Liver (tissue), 9 donors: ENCODE data around the gene TFAP2A. TPM values are rescaled to one million over a fixed set of nuclear protein-coding genes. Genes with fewer than 3 reads are reported as not detected.

Experiments
- DNase-seq: peaks from one replicate; pipeline ENCODE4 v3.0.0-alpha.2; 2017; ENCODE audit warnings: low spot score
- H3K27ac ChIP-seq, 2 donors: one replicate each; pipeline ENCODE4 v1.7.0; 2013; ENCODE audit warnings: inconsistent platforms in 2 of 2, low read length in 2 of 2, control low read depth in 1 of 2, low read depth in 1 of 2, mild to moderate bottlenecking in 1 of 2
- H3K27me3 ChIP-seq, 4 donors: one replicate each; pipeline versions ENCODE4 v1.6.1 to v1.7.0; 2013; ENCODE audit warnings: low read length in 3 of 4, inconsistent platforms in 1 of 4, mild to moderate bottlenecking in 1 of 4, moderate library complexity in 1 of 4; ENCODE audit not compliant: control insufficient read depth in 4 of 4, insufficient read depth in 4 of 4
- H3K36me3 ChIP-seq, 4 donors: one replicate each; pipeline versions ENCODE4 v1.6.1 to v1.7.0; 2013; ENCODE audit warnings: low read length in 3 of 4, mild to moderate bottlenecking in 3 of 4, low read depth in 1 of 4, moderate library complexity in 1 of 4; ENCODE audit not compliant: control insufficient read depth in 4 of 4, insufficient read depth in 3 of 4
- H3K4me1 ChIP-seq, 4 donors: one replicate each; pipeline versions ENCODE4 v1.6.1 to v1.7.0; 2013; ENCODE audit warnings: low read length in 3 of 4, mild to moderate bottlenecking in 3 of 4, moderate library complexity in 1 of 4; ENCODE audit not compliant: control insufficient read depth in 4 of 4, insufficient read depth in 4 of 4
- H3K4me3 ChIP-seq, 3 donors: one replicate each; pipeline versions ENCODE4 v1.6.1 to v1.7.0; 2013; ENCODE audit warnings: low read length in 3 of 3, control low read depth in 1 of 3, low read depth in 1 of 3, mild to moderate bottlenecking in 1 of 3
- H3K9ac ChIP-seq, 2 donors: one replicate each; pipeline ENCODE4 v1.7.0; 2013; ENCODE audit warnings: low read length in 2 of 2, mild to moderate bottlenecking in 2 of 2, moderate library complexity in 2 of 2, control low read depth in 1 of 2, low read depth in 1 of 2
- H3K9me3 ChIP-seq, 4 donors: one replicate each; pipeline versions ENCODE4 v1.6.1 to v1.7.0; 2013; ENCODE audit warnings: low read length in 3 of 4; ENCODE audit not compliant: control insufficient read depth in 4 of 4
- EGR1 ChIP-seq, 2 donors: IDR thresholded peaks; 2 replicates each; pipeline ENCODE4 v1.6.1; 2016 to 2018; ENCODE audit warnings: antibody characterized with exemption in 2 of 2, low read depth in 2 of 2
- FOXA1 ChIP-seq: IDR thresholded peaks from 2 replicates; pipeline ENCODE4 v1.6.1; 2016; ENCODE audit warnings: antibody characterized with exemption
- FOXA2 ChIP-seq: IDR thresholded peaks from 2 replicates; pipeline ENCODE4 v1.6.1; 2016; ENCODE audit warnings: antibody characterized with exemption
- GABPA ChIP-seq, 2 donors: IDR thresholded peaks in 1 of 2; conservative IDR thresholded peaks in 1 of 2; 2 replicates each; pipeline ENCODE4 v1.6.1; 2016; ENCODE audit warnings: antibody characterized with exemption in 2 of 2, mild to moderate bottlenecking in 1 of 2, moderate library complexity in 1 of 2
- HNF4A ChIP-seq, 2 donors: conservative IDR thresholded peaks; 2 replicates each; pipeline ENCODE4 v1.6.1; 2016; ENCODE audit warnings: antibody characterized with exemption in 2 of 2, mild to moderate bottlenecking in 2 of 2
- JUND ChIP-seq, 2 donors: IDR thresholded peaks; 2 replicates each; pipeline ENCODE4 v1.6.1; 2016; ENCODE audit warnings: antibody characterized with exemption in 2 of 2
- RAD21 ChIP-seq, 2 donors: IDR thresholded peaks; 2 replicates each; pipeline ENCODE4 v1.6.1; 2016; ENCODE audit warnings: antibody characterized with exemption in 2 of 2, mild to moderate bottlenecking in 2 of 2
- RXRA ChIP-seq, 2 donors: IDR thresholded peaks; 2 replicates each; pipeline ENCODE4 v1.6.1; 2017 to 2018; ENCODE audit warnings: antibody characterized with exemption in 2 of 2, mild to moderate bottlenecking in 1 of 2
- SP1 ChIP-seq: IDR thresholded peaks from 2 replicates; pipeline ENCODE4 v1.6.1; 2018; ENCODE audit warnings: antibody characterized with exemption, mild to moderate bottlenecking
- TAF1 ChIP-seq: conservative IDR thresholded peaks from 2 replicates; pipeline ENCODE4 v1.6.1; 2016; ENCODE audit warnings: antibody characterized with exemption, mild to moderate bottlenecking
- YY1 ChIP-seq: IDR thresholded peaks from 2 replicates; pipeline ENCODE4 v1.6.1; 2016; ENCODE audit warnings: antibody characterized with exemption, mild to moderate bottlenecking
- WGBS: extraction: QIAGEN DNeasy Blood & Tissue Kit; methylation state at CpG from one replicate; pipeline ENCODE4 v1.1.7; 2013; 5-methylcytosine and 5-hydroxymethylcytosine counted together
- polyA plus RNA-seq, 2 donors: library from polyadenylated mRNA; stranded (reverse) in 1 of 2; unstranded in 1 of 2; fragments of 200-250 nt in 1 of 2; fragments of >200 nt in 1 of 2; fragmentation: Nextera tagmentation in 1 of 2; extraction: Ambion mirVana in 1 of 2; gene quantifications; one replicate each; pipeline versions ENCODE4 v1.2.1 to v1.2.3, GENCODE V29; 2013 to 2015
- total RNA-seq, 2 donors: library from RNA; depleted of rRNA; stranded (reverse); fragments of >200 nt; gene quantifications; one replicate each; pipeline ENCODE4 v1.2.3, GENCODE V29; 2014
- TF ChIP-seq, protein P1 (sequence below): IDR thresholded peaks from 2 replicates; pipeline ENCODE4 v1.6.1; 2016; ENCODE audit warnings: antibody characterized with exemption
- TF ChIP-seq, protein P2 (sequence below): IDR thresholded peaks from 2 replicates; pipeline ENCODE4 v1.6.1; 2016; ENCODE audit warnings: antibody characterized with exemption
- TF ChIP-seq, protein P3 (sequence below): fragments of 150-350 bp; IDR thresholded peaks from 2 replicates; pipeline ENCODE4 v1.5.1; 2017; ENCODE audit warnings: improper control_type of control experiment, low read depth, low read length; ENCODE audit not compliant: missing input control
- TF ChIP-seq, protein P4 (sequence below): IDR thresholded peaks from 2 replicates; pipeline ENCODE4 v1.6.1; 2016; ENCODE audit warnings: antibody characterized with exemption, mild to moderate bottlenecking
- donor health status: healthy.
- donor health status: healthy.
- donor health status: healthy.
- donor health status: healthy.
- donor health status: healthy.

The TFAP2A gene
- total and polyA plus RNA-seq, 4 donors = 0.03 to 0.08 TPM; not detected in 2

DNA sequence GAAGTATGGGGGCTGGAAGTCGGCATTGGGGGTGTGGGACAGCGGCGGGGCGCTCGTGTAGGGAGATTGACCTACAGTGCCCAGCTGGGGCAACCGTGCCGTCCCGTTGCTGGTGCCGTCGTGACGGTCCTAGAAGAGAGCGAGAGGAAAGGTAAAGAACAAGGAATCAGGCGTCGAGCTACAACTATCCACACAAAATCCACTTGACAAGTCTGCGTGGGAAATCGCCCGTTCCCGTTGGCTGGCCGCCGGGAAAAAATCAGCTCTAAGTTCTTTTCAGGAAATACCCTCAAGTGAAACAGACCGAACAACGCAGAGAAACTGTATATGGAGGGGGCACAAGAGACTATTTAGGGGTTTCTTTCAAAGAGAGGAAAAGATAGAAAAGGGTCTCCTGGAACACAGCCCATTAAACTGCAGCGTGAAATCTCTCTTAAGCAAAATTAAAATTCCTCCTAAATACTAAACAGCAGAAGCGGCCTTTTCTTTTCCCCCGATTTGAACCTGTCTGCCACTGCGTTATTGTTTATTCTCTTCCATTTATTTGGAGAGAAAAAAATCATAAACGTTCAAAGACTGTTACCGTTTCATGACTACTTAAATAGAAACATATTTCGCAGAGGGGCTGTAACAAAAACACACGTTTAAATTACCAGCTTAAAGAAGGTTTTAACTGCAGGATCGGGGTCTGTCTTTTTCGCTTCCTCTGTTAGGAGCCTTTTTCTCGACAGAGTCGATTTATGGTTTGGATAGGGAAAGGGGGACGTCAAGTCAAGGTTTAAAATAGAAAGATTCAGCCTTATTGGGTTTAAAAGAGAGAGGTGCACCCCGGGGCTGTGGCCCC is 4.4 kb downstream of the TFAP2A start:
- TF ChIP-seq FOXA1 (no peak), EGR1 (IDR thresholded peaks at IDR 0.05; ENCODE audit: low read depth in 2 of 2) (no peak), RXRA (IDR thresholded peaks at IDR 0.05) (no peak), GABPA (IDR thresholded peaks at IDR 0.05 in 1 of 2, conservative IDR thresholded peaks at IDR 0.05 in 1 of 2) (no peak), SP1 (no peak), RAD21 (IDR thresholded peaks at IDR 0.05) (no peak), TAF1 (no peak), FOXA2 (no peak), HNF4A (conservative IDR thresholded peaks at IDR 0.05) (no peak), JUND (IDR thresholded peaks at IDR 0.05) (no peak), YY1 (no peak)
- TF ChIP-seq, protein P1, sequence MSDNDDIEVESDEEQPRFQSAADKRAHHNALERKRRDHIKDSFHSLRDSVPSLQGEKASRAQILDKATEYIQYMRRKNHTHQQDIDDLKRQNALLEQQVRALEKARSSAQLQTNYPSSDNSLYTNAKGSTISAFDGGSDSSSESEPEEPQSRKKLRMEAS = no peak
- TF ChIP-seq, protein P2, sequence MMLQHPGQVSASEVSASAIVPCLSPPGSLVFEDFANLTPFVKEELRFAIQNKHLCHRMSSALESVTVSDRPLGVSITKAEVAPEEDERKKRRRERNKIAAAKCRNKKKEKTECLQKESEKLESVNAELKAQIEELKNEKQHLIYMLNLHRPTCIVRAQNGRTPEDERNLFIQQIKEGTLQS = no peak
- TF ChIP-seq, protein P3, sequence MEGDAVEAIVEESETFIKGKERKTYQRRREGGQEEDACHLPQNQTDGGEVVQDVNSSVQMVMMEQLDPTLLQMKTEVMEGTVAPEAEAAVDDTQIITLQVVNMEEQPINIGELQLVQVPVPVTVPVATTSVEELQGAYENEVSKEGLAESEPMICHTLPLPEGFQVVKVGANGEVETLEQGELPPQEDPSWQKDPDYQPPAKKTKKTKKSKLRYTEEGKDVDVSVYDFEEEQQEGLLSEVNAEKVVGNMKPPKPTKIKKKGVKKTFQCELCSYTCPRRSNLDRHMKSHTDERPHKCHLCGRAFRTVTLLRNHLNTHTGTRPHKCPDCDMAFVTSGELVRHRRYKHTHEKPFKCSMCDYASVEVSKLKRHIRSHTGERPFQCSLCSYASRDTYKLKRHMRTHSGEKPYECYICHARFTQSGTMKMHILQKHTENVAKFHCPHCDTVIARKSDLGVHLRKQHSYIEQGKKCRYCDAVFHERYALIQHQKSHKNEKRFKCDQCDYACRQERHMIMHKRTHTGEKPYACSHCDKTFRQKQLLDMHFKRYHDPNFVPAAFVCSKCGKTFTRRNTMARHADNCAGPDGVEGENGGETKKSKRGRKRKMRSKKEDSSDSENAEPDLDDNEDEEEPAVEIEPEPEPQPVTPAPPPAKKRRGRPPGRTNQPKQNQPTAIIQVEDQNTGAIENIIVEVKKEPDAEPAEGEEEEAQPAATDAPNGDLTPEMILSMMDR = no peak
- TF ChIP-seq, protein P4, sequence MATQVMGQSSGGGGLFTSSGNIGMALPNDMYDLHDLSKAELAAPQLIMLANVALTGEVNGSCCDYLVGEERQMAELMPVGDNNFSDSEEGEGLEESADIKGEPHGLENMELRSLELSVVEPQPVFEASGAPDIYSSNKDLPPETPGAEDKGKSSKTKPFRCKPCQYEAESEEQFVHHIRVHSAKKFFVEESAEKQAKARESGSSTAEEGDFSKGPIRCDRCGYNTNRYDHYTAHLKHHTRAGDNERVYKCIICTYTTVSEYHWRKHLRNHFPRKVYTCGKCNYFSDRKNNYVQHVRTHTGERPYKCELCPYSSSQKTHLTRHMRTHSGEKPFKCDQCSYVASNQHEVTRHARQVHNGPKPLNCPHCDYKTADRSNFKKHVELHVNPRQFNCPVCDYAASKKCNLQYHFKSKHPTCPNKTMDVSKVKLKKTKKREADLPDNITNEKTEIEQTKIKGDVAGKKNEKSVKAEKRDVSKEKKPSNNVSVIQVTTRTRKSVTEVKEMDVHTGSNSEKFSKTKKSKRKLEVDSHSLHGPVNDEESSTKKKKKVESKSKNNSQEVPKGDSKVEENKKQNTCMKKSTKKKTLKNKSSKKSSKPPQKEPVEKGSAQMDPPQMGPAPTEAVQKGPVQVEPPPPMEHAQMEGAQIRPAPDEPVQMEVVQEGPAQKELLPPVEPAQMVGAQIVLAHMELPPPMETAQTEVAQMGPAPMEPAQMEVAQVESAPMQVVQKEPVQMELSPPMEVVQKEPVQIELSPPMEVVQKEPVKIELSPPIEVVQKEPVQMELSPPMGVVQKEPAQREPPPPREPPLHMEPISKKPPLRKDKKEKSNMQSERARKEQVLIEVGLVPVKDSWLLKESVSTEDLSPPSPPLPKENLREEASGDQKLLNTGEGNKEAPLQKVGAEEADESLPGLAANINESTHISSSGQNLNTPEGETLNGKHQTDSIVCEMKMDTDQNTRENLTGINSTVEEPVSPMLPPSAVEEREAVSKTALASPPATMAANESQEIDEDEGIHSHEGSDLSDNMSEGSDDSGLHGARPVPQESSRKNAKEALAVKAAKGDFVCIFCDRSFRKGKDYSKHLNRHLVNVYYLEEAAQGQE = no peak
- Histone ChIP-seq H3K27ac (no peak overlapping the region), H3K36me3 (no peaks in the 10 kb centered on the region), H3K27me3 (peaks cover 10 to 32% (median 17%) of the 10 kb centered on the region in 4 donors), H3K4me3 (no peak overlapping the region), H3K4me1 (peaks cover 18 to 42% (median 26%) of the 10 kb centered on the region in 4 donors), H3K9me3 (peaks cover 0 to 11% (median 2%) of the 10 kb centered on the region in 4 donors), H3K9ac (no peak overlapping the region)
- WGBS = 12% methylated on average over 36 of the region's 36 CpGs
- DNase-seq = no peak

DNA sequence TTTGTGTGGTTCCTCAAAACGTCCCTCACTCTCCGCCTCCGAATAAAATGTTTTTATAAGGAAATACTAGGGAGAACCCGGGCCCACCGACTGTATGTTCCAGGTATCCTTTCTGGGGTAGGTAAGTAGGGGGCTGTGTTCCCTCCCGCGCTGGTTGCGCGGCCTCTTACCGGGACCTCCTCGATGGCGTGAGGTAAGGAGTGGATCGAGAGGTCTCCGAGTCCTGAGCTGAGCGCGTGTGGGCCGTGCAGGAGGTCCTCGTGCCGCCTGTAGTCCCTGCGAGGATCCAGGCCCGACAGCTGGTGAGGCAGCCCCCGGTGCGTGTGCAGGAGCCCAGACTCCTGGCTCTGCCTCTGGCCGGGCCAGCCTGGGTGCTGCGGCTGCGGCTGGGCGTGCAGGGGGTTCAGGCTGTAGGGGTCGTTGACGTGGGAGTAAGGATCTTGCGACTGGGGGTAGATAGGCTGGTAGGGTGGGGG is 5.1 kb downstream of the TFAP2A start:
- H3K36me3 ChIP-seq = no peaks in the 10 kb centered on the region
- no peak overlapping the region for H3K4me3 ChIP-seq
- no peak overlapping the region for H3K9ac ChIP-seq
- DNase-seq = no peak
- no peak overlapping the region for H3K27ac ChIP-seq
- H3K9me3 ChIP-seq = peaks cover 0 to 9% (median 5%) of the 10 kb centered on the region in 4 donors
- peaks cover 7 to 27% (median 16%) of the 10 kb centered on the region in 4 donors for H3K27me3 ChIP-seq
- 11% methylated on average over 30 of the region's 30 CpGs for WGBS
- TF ChIP-seq, protein P4 = no peak
- TF ChIP-seq, protein P1 = no peak
- TF ChIP-seq GABPA (IDR thresholded peaks at IDR 0.05 in 1 of 2, conservative IDR thresholded peaks at IDR 0.05 in 1 of 2) (no peak), FOXA2 (no peak), EGR1 (IDR thresholded peaks at IDR 0.05; ENCODE audit: low read depth in 2 of 2) (no peak)
- peaks cover 17 to 35% (median 21%) of the 10 kb centered on the region in 4 donors for H3K4me1 ChIP-seq
